ENCODE data around the gene SIN3A.
A peak's percentile ranks its signal among the peaks of the same experiment; 100 is the strongest.
"Not testable (repeated sequence)": the region's sequence is repeated elsewhere in the genome, so short reads cannot be mapped to it uniquely, and the experiment has no call there.

SIN3A gene

GRCh38 chr15:75335313-75335704, 116.2 kb downstream of the SIN3A start:
- Histone ChIP-seq H3K4ac (ENCODE audit: low read depth in 1 of 2, low read length in 2 of 2) (no peak overlapping the region), H3K9me3 (ENCODE audit: control insufficient read depth, low read length) (no peaks in the 10 kb centered on the region), H3K9ac (ENCODE audit: low read length) (peak overlapping the region; percentile 95), H3K36me3 (ENCODE audit: control insufficient read depth in 1 of 2, insufficient read depth in 2 of 2, low read depth in 1 of 2, low read length in 2 of 2) (peaks cover 20% of the 10 kb centered on the region in 2 experiments), H3K18ac (ENCODE audit: low read depth in 1 of 2, low read length in 2 of 2) (no peak overlapping the region), H3K4me1 (ENCODE audit: control insufficient read depth, insufficient read depth, low read depth, low read length) (peaks cover 13% of the 10 kb centered on the region), H3K23ac (ENCODE audit: low read length in 2 of 2) (no peak overlapping the region), H2BK120ac (ENCODE audit: low read depth, low read length) (no peak overlapping the region), H3K14ac (ENCODE audit: low read length in 2 of 2) (no peak overlapping the region), H3K27me3 (ENCODE audit: control insufficient read depth in 1 of 2, insufficient read depth in 1 of 2, low read length in 2 of 2) (no peaks in the 10 kb centered on the region), H2BK12ac (ENCODE audit: low read length in 2 of 2) (no peak overlapping the region), H3K27ac (ENCODE audit: low read length, poor library complexity, severe bottlenecking) (no peak overlapping the region), H3K4me3 (ENCODE audit: insufficient read depth in 1 of 2, low read depth in 1 of 2, low read length in 2 of 2) (peak overlapping the region in 1 of 2 experiments; percentile 95), H4K91ac (ENCODE audit: low read length) (no peak overlapping the region), H3K4me2 (ENCODE audit: low read length, poor library complexity, severe bottlenecking) (peak overlapping the region; percentile 68), H2AFZ (ENCODE audit: low read depth, low read length) (no peak overlapping the region), H3K79me1 (replicated peaks; ENCODE audit: low read length, poor library complexity, severe bottlenecking) (peaks cover 15% of the 10 kb centered on the region), H4K8ac (ENCODE audit: low read length) (no peak overlapping the region), H2BK5ac (ENCODE audit: low read depth, low read length, poor library complexity, severe bottlenecking) (no peak overlapping the region), H2AK5ac (ENCODE audit: low read length, severe bottlenecking) (no peak overlapping the region), H2BK15ac (ENCODE audit: low read depth, poor library complexity, severe bottlenecking) (no peak overlapping the region)
- DNase-seq, result no peak
- WGBS, result 43% methylated on average over 1 of the region's 3 CpGs

DNA sequence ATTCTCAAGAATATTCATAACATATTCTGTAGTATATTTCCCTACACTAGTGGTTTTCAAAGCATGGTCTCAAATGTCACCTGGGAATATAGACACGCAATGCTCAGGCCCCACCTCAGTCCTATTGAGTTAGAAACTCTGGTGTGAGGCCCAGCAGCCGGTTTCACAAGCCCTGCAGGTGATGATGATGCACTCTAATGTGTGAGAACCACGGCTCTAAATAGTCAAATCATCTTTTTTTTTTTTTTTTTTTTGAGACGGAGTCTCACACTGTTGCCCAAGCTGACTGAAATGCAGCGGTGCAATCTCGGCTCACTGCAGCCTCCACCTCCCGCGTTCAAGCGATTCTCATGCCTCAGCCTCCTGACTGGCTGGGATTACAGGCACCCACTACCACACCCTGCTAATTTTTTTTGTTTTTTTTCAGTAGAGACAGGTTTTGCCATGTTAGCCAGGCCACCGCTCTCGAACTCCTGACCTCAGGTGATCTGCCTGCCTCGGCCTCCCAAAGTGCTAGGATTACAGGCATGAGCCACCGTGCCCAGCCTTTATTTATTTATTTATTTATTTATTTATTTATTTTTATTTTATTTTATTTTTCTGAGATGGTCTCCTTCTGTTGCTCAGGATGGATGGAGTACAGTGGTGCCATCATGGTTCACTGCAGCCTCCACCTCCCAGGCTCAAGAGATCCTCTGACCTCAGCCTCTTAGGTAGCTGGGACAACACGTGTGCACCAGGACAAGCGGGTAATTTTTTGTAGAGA, 117.7 kb downstream of the SIN3A start:
- not testable (repeated sequence) for H2BK15ac ChIP-seq (ENCODE audit: low read depth, poor library complexity, severe bottlenecking); H4K8ac ChIP-seq (ENCODE audit: low read length); H2AFZ ChIP-seq (ENCODE audit: low read depth, low read length); H3K14ac ChIP-seq (ENCODE audit: low read length in 2 of 2); H3K18ac ChIP-seq (ENCODE audit: low read depth in 1 of 2, low read length in 2 of 2); H3K4me3 ChIP-seq (ENCODE audit: insufficient read depth in 1 of 2, low read depth in 1 of 2, low read length in 2 of 2); H3K4ac ChIP-seq (ENCODE audit: low read depth in 1 of 2, low read length in 2 of 2); H2AK5ac ChIP-seq (ENCODE audit: low read length, severe bottlenecking); H3K4me2 ChIP-seq (ENCODE audit: low read length, poor library complexity, severe bottlenecking); H3K36me3 ChIP-seq (ENCODE audit: control insufficient read depth in 1 of 2, insufficient read depth in 2 of 2, low read depth in 1 of 2, low read length in 2 of 2); H3K27ac ChIP-seq (ENCODE audit: low read length, poor library complexity, severe bottlenecking); H4K91ac ChIP-seq (ENCODE audit: low read length); H2BK120ac ChIP-seq (ENCODE audit: low read depth, low read length); H3K9me3 ChIP-seq (ENCODE audit: control insufficient read depth, low read length); H3K23ac ChIP-seq (ENCODE audit: low read length in 2 of 2); H3K4me1 ChIP-seq (ENCODE audit: control insufficient read depth, insufficient read depth, low read depth, low read length); H3K27me3 ChIP-seq (ENCODE audit: control insufficient read depth in 1 of 2, insufficient read depth in 1 of 2, low read length in 2 of 2); H3K9ac ChIP-seq (ENCODE audit: low read length); H2BK12ac ChIP-seq (ENCODE audit: low read length in 2 of 2); H2BK5ac ChIP-seq (ENCODE audit: low read depth, low read length, poor library complexity, severe bottlenecking); DNase-seq
- 94% methylated on average over 13 of the region's 15 CpGs for whole genome bisulfite sequencing
- peaks cover 13% of the 10 kb centered on the region for H3K79me1 ChIP-seq (replicated peaks; ENCODE audit: low read length, poor library complexity, severe bottlenecking)

DNA sequence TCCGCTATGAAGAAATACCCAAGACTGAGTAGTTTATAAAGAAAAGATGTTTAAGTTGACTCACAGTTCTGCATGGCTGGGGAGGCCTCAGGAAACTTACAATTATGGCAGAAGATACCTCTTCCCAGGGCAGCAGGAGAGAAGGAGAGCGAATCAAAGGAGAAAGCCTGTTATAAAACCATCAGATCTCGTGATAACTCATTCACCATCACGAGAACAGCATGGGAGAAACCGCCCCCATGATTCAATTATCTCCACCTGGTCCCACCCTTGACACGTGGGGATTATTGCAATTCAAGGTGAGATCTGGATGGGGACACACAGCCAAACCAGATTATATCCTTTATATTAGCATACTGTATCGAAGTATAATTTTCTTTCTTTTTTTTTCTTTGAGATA, 119.4 kb downstream of the SIN3A start:
- not testable (repeated sequence) for H2BK15ac ChIP-seq (ENCODE audit: low read depth, poor library complexity, severe bottlenecking); H2AFZ ChIP-seq (ENCODE audit: low read depth, low read length); DNase-seq; H4K8ac ChIP-seq (ENCODE audit: low read length); H3K18ac ChIP-seq (ENCODE audit: low read depth in 1 of 2, low read length in 2 of 2); H3K4me2 ChIP-seq (ENCODE audit: low read length, poor library complexity, severe bottlenecking); H3K79me1 ChIP-seq (replicated peaks; ENCODE audit: low read length, poor library complexity, severe bottlenecking); H3K4me1 ChIP-seq (ENCODE audit: control insufficient read depth, insufficient read depth, low read depth, low read length); H3K36me3 ChIP-seq (ENCODE audit: control insufficient read depth in 1 of 2, insufficient read depth in 2 of 2, low read depth in 1 of 2, low read length in 2 of 2); H3K9me3 ChIP-seq (ENCODE audit: control insufficient read depth, low read length); H4K91ac ChIP-seq (ENCODE audit: low read length); H3K4ac ChIP-seq (ENCODE audit: low read depth in 1 of 2, low read length in 2 of 2); H3K27me3 ChIP-seq (ENCODE audit: control insufficient read depth in 1 of 2, insufficient read depth in 1 of 2, low read length in 2 of 2); H2AK5ac ChIP-seq (ENCODE audit: low read length, severe bottlenecking); H3K4me3 ChIP-seq (ENCODE audit: insufficient read depth in 1 of 2, low read depth in 1 of 2, low read length in 2 of 2); H2BK120ac ChIP-seq (ENCODE audit: low read depth, low read length); H3K9ac ChIP-seq (ENCODE audit: low read length); H3K14ac ChIP-seq (ENCODE audit: low read length in 2 of 2); H2BK12ac ChIP-seq (ENCODE audit: low read length in 2 of 2); H3K27ac ChIP-seq (ENCODE audit: low read length, poor library complexity, severe bottlenecking); H3K23ac ChIP-seq (ENCODE audit: low read length in 2 of 2); H2BK5ac ChIP-seq (ENCODE audit: low read depth, low read length, poor library complexity, severe bottlenecking)
- 69% methylated on average over 6 of the region's 7 CpGs for WGBS

DNA sequence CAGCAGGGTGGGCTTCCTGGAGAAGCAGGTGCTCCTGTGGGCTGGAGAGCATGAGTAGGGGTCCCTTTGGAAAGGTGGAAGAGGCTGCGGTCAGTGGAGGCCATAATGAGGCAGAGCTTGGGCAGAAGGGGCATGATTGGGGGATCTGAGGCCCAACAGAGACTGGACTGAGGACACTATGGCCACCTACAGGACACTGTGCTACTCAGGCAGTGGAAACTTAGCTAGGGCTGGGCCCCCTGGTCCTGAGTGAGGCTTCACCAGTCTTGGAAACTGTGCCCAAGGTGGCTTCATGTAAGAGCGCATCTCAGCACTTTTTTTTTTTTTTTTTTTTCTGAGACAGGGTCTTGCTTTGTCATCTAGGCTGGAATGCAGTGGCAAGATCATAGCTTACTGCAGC, 121.9 kb downstream of the SIN3A start:
- no peak overlapping the region for H3K4me3 ChIP-seq (ENCODE audit: insufficient read depth in 1 of 2, low read depth in 1 of 2, low read length in 2 of 2)
- no peak overlapping the region for H3K4ac ChIP-seq (ENCODE audit: low read depth in 1 of 2, low read length in 2 of 2)
- no peak overlapping the region for H3K14ac ChIP-seq (ENCODE audit: low read length in 2 of 2)
- H4K8ac ChIP-seq (ENCODE audit: low read length), result no peak overlapping the region
- H3K79me1 ChIP-seq (replicated peaks; ENCODE audit: low read length, poor library complexity, severe bottlenecking), result no peaks in the 10 kb centered on the region
- H4K91ac ChIP-seq (ENCODE audit: low read length), result no peak overlapping the region
- no peaks in the 10 kb centered on the region for H3K4me1 ChIP-seq (ENCODE audit: control insufficient read depth, insufficient read depth, low read depth, low read length)
- no peak overlapping the region for H2BK5ac ChIP-seq (ENCODE audit: low read depth, low read length, poor library complexity, severe bottlenecking)
- no peak overlapping the region for H3K27ac ChIP-seq (ENCODE audit: low read length, poor library complexity, severe bottlenecking)
- 100% methylated on average over 2 of the region's 2 CpGs for WGBS
- no peak overlapping the region for H2AFZ ChIP-seq (ENCODE audit: low read depth, low read length)
- H3K23ac ChIP-seq (ENCODE audit: low read length in 2 of 2), result no peak overlapping the region
- no peak overlapping the region for H3K4me2 ChIP-seq (ENCODE audit: low read length, poor library complexity, severe bottlenecking)
- no peaks in the 10 kb centered on the region for H3K9me3 ChIP-seq (ENCODE audit: control insufficient read depth, low read length)
- H2AK5ac ChIP-seq (ENCODE audit: low read length, severe bottlenecking), result no peak overlapping the region
- H2BK120ac ChIP-seq (ENCODE audit: low read depth, low read length), result no peak overlapping the region
- H2BK15ac ChIP-seq (ENCODE audit: low read depth, poor library complexity, severe bottlenecking), result no peak overlapping the region
- H3K9ac ChIP-seq (ENCODE audit: low read length), result no peak overlapping the region
- no peaks in the 10 kb centered on the region for H3K36me3 ChIP-seq (ENCODE audit: control insufficient read depth in 1 of 2, insufficient read depth in 2 of 2, low read depth in 1 of 2, low read length in 2 of 2)
- H3K27me3 ChIP-seq (ENCODE audit: control insufficient read depth in 1 of 2, insufficient read depth in 1 of 2, low read length in 2 of 2), result peaks cover 0 to 5% of the 10 kb centered on the region in 2 experiments
- no peak for DNase-seq
- H2BK12ac ChIP-seq (ENCODE audit: low read length in 2 of 2), result no peak overlapping the region
- H3K18ac ChIP-seq (ENCODE audit: low read depth in 1 of 2, low read length in 2 of 2), result no peak overlapping the region
